NB4 (cell line): Measurements from ENCODE around the gene ARHGEF9.
"Not testable (repeated sequence)": the region's sequence is repeated elsewhere in the genome, so short reads cannot be mapped to it uniquely, and the experiment has no call there.

ENCODE experiments used
- DNase-seq: peaks from one replicate; pipeline ENCODE4 v3.0.0; 2010; ENCODE audit warnings: low read depth
- H3K4me3 ChIP-seq: one replicate; pipeline ENCODE4 v1.5.1; 2011; ENCODE audit warnings: mild to moderate bottlenecking, low read depth, low read length, moderate library complexity
- MYC ChIP-seq: IDR thresholded peaks from 2 replicates; pipeline ENCODE4 v1.6.1; 2011; ENCODE audit warnings: low read depth, low read length
- POLR2A ChIP-seq: IDR thresholded peaks from 2 replicates; pipeline ENCODE4 v1.6.1; 2011; ENCODE audit warnings: mild to moderate bottlenecking; ENCODE audit not compliant: insufficient read length; ENCODE audit errors: extremely low read depth
- TF ChIP-seq, protein P1 (sequence below): IDR thresholded peaks from 2 replicates; pipeline ENCODE4 v1.6.1; 2011; ENCODE audit warnings: low read depth, low read length
- TF ChIP-seq, protein P2 (sequence below): IDR thresholded peaks from one replicate; pipeline ENCODE4 v1.5.1; 2012; ENCODE audit warnings: low read depth, low read length

Gene ARHGEF9

DNA sequence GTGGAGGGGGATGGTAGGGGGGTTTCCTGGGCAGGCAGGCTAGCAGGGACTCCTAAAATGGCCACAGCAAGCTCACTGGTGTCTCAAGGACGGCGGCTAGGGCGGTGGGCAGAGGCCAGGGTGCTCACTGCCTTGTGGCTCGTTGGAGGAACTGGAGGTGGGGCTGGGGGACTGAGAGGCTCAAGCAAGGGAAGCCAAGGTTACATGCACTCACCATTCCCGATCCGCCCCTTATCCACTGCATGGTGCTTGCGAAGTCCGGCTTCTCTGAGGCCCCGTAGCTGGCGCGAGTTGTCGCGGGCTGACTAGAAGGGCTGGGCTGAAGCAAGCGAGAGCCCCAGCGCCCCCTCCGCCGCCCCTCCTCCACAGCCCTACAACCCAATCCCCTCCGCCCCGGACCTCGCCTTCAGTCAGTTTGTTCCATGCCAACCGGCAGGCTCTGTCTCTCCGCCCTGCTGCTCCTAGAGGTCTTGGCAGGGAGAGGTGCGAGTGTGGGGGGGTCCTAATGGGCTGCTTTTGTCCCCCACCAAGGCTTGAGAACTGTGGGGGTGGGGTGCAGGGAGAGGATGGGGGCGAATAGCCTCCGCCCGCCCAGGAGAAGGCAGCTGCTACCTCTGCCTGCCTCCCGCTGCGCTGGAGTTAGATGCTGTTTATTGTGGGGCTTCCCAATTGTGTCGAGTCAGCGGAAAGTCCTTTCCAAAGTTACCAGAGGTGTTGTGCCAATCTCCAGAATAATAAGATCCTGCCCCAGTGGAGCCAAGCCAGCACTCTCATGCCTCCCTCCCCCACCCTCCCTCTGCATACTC lies at the start of gene ARHGEF9:
TSS of gene ARHGEF9 (minus strand) at position 313 of the 806 bp plus-strand sequence. CDS start at position 244, 69 bp downstream.
- no peak within 1 kb of the TSS for H3K4me3 ChIP-seq
- DNase-seq = no peak

DNA sequence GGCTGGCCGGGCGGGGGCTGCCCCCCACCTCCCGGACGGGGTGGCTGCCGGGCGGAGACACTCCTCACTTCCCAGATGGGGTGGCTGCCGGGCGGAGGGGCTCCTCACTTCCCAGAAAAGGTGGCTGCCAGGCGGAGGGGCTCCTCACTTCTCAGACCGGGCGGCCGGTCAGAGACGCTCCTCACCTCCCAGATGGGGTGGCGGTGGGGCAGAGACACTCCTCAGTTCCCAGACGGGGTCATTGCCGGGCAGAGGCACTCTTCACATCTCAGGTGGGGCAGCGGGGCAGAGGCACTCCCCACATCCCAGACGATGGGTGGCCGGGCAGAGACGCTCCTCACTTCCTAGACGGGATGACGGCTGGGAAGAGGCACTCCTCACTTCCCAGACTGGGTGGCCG lies 40.4 kb upstream of the ARHGEF9 start:
- not testable (repeated sequence) for DNase-seq, H3K4me3 ChIP-seq

More for the DNA sequence above, at the start of gene ARHGEF9:
- TF ChIP-seq POLR2A (no peak), MYC (no peak)
- TF ChIP-seq, protein P1, sequence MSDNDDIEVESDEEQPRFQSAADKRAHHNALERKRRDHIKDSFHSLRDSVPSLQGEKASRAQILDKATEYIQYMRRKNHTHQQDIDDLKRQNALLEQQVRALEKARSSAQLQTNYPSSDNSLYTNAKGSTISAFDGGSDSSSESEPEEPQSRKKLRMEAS = no peak
- TF ChIP-seq, protein P2, sequence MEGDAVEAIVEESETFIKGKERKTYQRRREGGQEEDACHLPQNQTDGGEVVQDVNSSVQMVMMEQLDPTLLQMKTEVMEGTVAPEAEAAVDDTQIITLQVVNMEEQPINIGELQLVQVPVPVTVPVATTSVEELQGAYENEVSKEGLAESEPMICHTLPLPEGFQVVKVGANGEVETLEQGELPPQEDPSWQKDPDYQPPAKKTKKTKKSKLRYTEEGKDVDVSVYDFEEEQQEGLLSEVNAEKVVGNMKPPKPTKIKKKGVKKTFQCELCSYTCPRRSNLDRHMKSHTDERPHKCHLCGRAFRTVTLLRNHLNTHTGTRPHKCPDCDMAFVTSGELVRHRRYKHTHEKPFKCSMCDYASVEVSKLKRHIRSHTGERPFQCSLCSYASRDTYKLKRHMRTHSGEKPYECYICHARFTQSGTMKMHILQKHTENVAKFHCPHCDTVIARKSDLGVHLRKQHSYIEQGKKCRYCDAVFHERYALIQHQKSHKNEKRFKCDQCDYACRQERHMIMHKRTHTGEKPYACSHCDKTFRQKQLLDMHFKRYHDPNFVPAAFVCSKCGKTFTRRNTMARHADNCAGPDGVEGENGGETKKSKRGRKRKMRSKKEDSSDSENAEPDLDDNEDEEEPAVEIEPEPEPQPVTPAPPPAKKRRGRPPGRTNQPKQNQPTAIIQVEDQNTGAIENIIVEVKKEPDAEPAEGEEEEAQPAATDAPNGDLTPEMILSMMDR = no peak

DNA sequence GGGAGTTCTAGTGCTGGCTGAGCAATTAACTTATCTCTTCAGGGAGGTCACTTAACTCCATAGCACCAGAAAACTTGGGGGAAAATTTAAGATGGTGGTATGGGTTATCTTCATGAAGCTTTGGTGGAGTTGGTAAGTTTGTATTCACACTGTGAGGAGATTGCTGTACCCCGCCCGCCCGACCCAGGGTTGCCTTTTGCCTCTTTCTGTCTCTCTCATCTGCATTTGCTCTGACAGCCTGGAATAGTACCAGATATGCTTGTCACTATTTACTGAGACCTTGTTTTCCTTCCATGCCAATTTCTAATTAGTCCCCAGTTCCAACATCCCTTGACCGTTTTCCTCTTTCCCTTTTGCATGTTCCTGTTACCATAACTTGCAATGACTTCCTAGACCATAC lies 33.1 kb upstream of the ARHGEF9 start:
- TF ChIP-seq POLR2A (no peak), MYC (no peak)
- TF ChIP-seq, protein P2 = no peak
- TF ChIP-seq, protein P1 = no peak
- DNase-seq = no peak
- H3K4me3 ChIP-seq = no peak overlapping the region

DNA sequence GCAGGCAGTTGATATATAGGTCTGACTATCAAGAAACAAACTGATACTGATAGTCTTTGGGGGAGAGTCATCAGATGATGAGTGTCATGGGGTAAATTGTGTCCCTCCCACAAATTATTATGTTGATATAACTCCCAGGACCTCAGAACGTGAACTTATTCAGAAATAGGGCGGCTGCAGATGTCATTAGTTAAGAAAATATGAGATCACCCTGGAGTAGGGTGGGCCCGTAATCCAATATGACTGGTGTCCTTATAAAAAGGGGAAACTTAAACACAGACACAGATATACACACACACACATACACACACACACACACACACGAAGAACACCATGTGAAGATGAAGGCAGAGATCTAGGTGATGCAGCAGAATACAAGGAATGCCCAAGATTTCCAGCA lies 32.7 kb upstream of the ARHGEF9 start:
- H3K4me3 ChIP-seq = no peak overlapping the region
- DNase-seq = no peak
- TF ChIP-seq, protein P2 = no peak
- TF ChIP-seq, protein P1 = no peak
- no peak for TF ChIP-seq MYC
- no peak for TF ChIP-seq POLR2A

DNA sequence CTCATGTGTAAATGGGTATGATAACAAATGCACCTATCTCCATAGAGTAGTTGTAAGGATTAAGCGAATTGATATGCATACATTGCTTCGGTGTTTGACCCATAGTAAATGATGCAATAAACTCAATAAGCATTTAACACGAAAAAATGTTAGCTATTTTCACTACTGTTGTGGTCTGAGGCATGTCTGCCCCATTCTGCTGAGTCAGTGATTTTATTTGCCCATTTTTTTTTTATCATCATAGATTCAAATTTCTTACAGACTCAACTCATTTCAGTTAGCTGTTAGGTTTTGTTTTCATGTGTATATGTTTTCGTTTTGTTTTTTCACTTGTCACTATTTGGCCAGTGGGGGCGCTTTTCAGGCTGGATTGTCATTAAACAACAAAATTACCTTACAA lies 27.8 kb upstream of the ARHGEF9 start:
- TF ChIP-seq, protein P1 = no peak
- TF ChIP-seq, protein P2 = no peak
- TF ChIP-seq MYC = no peak
- TF ChIP-seq POLR2A = no peak
- DNase-seq = no peak
- no peak overlapping the region for H3K4me3 ChIP-seq

DNA sequence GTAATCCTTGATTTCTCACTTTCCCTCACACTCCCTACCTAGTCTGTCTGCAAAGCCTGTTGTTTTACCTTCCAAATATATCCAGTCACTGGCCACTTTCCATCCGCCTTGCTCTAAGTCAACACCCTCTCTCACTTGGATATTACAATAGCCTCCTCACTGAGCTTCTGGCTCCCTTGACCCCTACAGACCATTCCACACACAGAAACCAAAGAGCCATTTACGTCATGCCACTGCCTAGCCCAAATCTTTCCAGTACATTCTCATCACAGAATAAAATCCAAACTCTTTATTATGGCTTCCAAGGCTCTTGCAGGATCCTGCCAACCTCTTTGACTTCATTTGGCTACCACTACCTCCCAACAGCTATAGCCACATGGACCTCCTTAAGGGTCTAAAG lies 25.7 kb upstream of the ARHGEF9 start:
- DNase-seq = no peak
- no peak for TF ChIP-seq POLR2A
- TF ChIP-seq, protein P2 = no peak
- TF ChIP-seq, protein P1 = no peak
- TF ChIP-seq MYC = no peak
- no peak overlapping the region for H3K4me3 ChIP-seq
